ENCODE results near the gene DIS3. TPM values are rescaled to one million over a fixed set of nuclear protein-coding genes. Genes with fewer than 3 reads are reported as not detected.
A peak's percentile ranks its signal among the peaks of the same experiment; 100 is the strongest.
"Not testable (repeated sequence)": the region's sequence is repeated elsewhere in the genome, so short reads cannot be mapped to it uniquely, and the experiment has no call there.

Gene DIS3, protein sequence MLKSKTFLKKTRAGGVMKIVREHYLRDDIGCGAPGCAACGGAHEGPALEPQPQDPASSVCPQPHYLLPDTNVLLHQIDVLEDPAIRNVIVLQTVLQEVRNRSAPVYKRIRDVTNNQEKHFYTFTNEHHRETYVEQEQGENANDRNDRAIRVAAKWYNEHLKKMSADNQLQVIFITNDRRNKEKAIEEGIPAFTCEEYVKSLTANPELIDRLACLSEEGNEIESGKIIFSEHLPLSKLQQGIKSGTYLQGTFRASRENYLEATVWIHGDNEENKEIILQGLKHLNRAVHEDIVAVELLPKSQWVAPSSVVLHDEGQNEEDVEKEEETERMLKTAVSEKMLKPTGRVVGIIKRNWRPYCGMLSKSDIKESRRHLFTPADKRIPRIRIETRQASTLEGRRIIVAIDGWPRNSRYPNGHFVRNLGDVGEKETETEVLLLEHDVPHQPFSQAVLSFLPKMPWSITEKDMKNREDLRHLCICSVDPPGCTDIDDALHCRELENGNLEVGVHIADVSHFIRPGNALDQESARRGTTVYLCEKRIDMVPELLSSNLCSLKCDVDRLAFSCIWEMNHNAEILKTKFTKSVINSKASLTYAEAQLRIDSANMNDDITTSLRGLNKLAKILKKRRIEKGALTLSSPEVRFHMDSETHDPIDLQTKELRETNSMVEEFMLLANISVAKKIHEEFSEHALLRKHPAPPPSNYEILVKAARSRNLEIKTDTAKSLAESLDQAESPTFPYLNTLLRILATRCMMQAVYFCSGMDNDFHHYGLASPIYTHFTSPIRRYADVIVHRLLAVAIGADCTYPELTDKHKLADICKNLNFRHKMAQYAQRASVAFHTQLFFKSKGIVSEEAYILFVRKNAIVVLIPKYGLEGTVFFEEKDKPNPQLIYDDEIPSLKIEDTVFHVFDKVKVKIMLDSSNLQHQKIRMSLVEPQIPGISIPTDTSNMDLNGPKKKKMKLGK
- 10 to 100 TPM; 41.6 to 47.6 TPM for total RNA-seq

DNA sequence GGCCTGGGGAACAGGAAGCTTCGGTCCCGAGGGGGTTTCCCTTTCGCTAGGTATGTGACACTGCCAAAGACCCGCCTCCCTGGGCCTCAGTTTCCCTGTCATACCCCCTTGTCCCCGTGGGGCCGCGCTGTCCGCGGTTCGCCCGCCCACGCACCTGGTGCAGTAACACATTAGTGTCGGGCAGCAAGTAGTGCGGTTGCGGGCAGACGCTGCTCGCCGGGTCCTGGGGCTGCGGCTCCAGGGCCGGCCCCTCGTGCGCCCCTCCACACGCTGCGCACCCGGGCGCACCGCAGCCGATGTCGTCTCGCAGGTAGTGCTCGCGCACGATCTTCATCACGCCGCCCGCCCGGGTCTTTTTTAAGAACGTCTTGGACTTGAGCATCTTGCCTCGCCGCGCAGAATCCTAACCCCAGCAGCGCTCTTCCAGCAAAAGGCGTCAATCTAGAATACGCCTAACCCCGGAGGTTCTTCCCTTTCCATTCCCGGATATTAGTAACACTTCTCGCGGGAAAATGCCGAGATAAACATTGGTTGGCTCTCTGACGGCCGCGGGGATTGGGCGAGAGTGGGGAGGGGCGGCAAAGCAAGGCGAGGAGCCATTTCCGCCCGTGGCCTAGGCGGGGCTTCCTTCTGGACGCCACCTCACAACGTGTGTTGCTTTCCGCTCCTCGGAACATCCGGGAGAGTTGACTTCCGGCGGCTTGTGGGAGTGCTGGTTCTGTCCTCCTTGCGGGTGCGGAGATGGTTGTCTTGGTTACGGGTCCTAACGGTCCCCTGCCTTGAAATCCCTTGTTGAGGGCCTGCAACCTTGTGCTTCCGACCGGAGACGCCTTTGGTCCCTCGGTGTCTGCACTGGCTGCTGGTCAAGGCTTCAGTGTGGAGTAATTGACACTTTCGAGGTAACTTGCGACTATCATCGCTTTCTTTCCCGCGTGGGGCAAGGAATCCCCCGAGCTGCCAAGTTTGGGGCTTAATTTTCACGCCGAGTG, at the start of gene DIS3, which contains the start of gene PIBF1:
DIS3 (minus strand) TSS at position 450 of the 989 bp plus-strand sequence; CDS start at position 382, 68 bp downstream.
PIBF1 (plus strand) TSS at position 683 of the 989 bp plus-strand sequence. CDS start 1,337 bp downstream, outside the sequence.
- H3K27me3 Mint-ChIP-seq = no peaks in the 10 kb centered on the region
- peak; percentile 99 for ATAC-seq
- H3K9me3 Mint-ChIP-seq = no peaks in the 10 kb centered on the region
- H3K36me3 Mint-ChIP-seq = peaks cover 22% of the 10 kb centered on the region
- peak; percentile 99 for DNase-seq (ENCODE audit: low spot score)
- H3K4me3 Mint-ChIP-seq = peak within 1 kb of the TSS; percentile 95
- H3K27ac Mint-ChIP-seq = peak within 1 kb of the TSS; percentile 97 to 98
- H3K4me1 Mint-ChIP-seq (ENCODE audit: low read depth in 2 of 2) = peaks cover 41 to 52% of the 10 kb centered on the region in 2 donors

DNA sequence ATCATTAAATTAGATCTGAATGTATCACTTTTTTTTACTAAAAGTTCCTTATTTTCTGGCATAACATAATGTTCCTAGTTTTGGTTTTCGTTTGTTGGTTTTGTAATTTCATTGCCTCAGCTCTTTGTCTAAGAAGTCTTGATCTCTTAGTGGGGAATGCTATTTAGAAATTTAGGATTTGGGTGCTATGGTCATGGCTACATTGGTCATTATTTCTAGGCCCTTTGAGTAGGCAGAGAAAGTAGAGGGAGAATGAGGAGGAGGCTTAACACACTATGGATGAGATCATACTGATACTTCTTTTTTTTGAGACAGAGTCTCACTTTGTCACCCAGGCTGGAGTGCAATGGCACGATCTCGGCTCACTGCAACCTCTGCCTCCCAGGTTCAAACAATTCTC, 42.0 kb upstream of the DIS3 start:
- peaks cover 4 to 5% of the 10 kb centered on the region in 2 donors for H3K4me1 Mint-ChIP-seq (ENCODE audit: low read depth in 2 of 2)
- no peak overlapping the region for H3K4me3 Mint-ChIP-seq
- no peaks in the 10 kb centered on the region for H3K9me3 Mint-ChIP-seq
- no peak overlapping the region for H3K27ac Mint-ChIP-seq
- peaks cover 17% of the 10 kb centered on the region for H3K36me3 Mint-ChIP-seq
- DNase-seq (ENCODE audit: low spot score) (no peak), ATAC-seq (no peak)
- no peaks in the 10 kb centered on the region for H3K27me3 Mint-ChIP-seq

DNA sequence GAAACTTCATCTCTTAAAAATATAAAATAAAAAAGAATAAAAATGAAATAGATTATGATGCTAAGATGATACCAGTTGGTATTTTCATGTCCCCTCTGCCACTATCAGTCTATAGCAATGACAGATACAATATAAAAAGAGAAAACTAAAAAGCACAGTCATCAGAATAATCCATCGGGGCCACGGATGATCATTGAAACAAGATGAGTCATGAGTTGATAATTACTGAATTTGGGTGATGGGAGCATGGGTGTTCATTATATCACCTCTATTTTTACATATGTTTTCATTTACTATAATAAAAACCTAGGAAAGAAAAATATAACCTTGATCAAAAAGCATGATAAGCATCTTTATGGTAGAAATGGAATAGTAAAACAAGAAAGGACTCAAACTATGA, 41.4 kb upstream of the DIS3 start:
- Mint-ChIP-seq H3K4me1 (ENCODE audit: low read depth in 2 of 2) (peaks cover 0 to 5% of the 10 kb centered on the region in 2 donors), H3K27ac (no peak overlapping the region), H3K27me3 (no peaks in the 10 kb centered on the region), H3K4me3 (no peak overlapping the region), H3K36me3 (peaks cover 12% of the 10 kb centered on the region), H3K9me3 (no peaks in the 10 kb centered on the region)
- ATAC-seq = no peak
- no peak for DNase-seq (ENCODE audit: low spot score)

DNA sequence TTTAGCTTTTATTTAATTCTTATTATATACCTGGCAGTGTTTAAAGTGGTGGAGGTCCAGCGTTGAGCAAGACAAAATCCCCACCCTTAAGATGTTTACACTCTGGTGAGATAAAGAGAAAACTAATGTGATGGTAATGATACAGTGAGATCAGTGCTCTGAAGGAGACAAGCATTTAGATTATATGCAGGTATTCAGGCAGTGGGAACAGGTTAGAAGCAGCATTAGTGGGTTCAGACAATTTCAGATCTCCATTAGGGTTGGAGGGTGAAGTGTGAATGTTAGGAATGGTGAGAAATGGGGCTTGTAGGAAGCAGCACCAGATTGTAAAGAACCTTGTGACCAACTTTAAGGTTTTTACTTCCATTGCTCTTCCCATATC, 39.2 kb upstream of the DIS3 start:
- H3K27ac Mint-ChIP-seq = no peak overlapping the region
- H3K4me3 Mint-ChIP-seq = no peak overlapping the region
- H3K9me3 Mint-ChIP-seq = no peaks in the 10 kb centered on the region
- peaks cover 7% of the 10 kb centered on the region for H3K36me3 Mint-ChIP-seq
- ATAC-seq = no peak
- no peak for DNase-seq (ENCODE audit: low spot score)
- no peaks in the 10 kb centered on the region for H3K27me3 Mint-ChIP-seq
- H3K4me1 Mint-ChIP-seq (ENCODE audit: low read depth in 2 of 2) = peaks cover 0 to 5% of the 10 kb centered on the region in 2 donors

DNA sequence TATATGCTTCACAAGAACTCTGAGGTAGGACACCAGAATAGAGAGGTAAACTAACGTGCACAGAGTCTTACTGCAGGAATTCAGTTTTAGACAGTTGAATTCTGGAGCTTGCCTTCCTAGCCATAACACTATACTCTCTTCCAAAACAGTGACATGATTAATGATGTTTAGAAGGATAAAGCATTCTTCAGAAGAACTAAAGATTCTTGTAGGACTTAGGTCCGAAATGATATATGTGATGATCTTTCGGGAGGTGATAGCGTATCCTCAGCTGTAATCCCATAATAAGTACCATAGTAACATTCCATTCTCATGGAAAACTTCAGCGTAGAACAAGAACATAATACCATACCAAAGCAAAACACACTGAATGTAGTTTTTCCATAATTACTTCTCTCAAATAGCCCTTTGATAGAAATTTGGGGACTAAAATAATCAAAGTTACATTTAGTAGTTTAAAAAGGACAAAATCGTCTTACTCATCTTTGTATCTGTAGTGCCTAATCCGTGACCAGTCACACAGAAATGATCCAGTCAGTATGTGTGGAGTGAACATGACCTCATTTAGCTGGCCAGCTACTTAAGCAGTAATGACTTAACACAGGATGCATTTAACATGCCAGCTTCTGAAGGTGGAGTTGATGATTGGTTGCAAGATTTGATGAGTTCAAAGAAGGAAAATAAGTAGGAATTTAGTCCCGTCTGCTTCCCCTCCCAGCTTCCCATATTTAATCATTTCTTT, 38.6 kb upstream of the DIS3 start:
- H3K36me3 Mint-ChIP-seq = peaks cover 7% of the 10 kb centered on the region
- ATAC-seq (no peak), DNase-seq (ENCODE audit: low spot score) (no peak)

DNA sequence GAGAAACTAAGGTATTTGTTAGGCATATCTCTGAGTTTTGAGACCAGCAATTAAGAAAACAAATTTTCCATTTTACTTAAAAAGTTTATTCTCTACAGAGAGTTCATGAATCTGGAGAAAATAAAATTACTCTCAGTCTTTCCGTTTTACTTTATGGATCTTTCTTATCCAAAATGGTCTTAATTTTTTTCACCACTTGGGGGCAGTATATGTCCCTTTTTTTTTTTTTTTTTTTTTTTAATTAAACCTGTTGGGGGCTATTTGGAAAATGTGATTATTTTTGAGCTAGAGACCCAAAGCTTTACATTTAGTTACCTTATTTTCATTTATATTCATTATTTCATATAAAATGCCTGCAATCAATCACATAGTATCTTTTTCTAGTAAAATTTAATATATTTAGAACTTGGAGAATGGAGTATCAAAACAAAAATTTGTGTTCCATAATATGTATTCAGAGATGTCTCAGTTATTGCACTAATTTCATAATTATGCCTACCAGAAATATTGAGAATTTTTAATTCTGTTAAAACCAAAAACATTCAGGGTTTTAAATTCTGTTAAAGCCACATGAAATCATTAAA, 27.3 kb upstream of the DIS3 start:
- Mint-ChIP-seq H3K27ac (no peak overlapping the region), H3K4me3 (no peak overlapping the region), H3K9me3 (no peaks in the 10 kb centered on the region), H3K4me1 (ENCODE audit: low read depth in 2 of 2) (peaks cover 0 to 5% of the 10 kb centered on the region in 2 donors), H3K36me3 (peaks cover 5% of the 10 kb centered on the region), H3K27me3 (no peaks in the 10 kb centered on the region)
- ATAC-seq (no peak), DNase-seq (ENCODE audit: low spot score) (no peak)

More for the DNA sequence above, 38.6 kb upstream of the DIS3 start:
- Mint-ChIP-seq H3K27ac (no peak overlapping the region), H3K27me3 (no peaks in the 10 kb centered on the region), H3K9me3 (no peaks in the 10 kb centered on the region), H3K4me3 (no peak overlapping the region), H3K4me1 (ENCODE audit: low read depth in 2 of 2) (peaks cover 0 to 5% of the 10 kb centered on the region in 2 donors)

DNA sequence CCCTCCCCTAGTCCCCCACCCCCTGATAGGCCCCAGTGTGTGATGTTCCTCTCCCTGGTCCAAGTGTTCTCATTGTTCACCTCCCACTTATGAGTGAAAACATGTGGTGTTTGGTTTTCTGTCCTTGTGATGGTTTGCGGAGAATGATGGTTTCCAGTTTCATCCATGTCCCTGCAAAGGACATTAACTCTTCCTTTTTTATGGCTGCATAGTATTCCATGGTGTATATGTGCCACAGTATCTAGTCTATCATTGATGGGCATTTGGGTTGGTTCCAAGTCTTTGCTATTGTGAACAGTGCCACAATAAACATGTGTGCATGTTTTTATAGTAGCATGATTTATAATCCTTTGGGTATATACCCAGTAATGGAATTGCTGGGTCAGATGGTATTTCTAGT, 24.8 kb upstream of the DIS3 start:
- ATAC-seq; H3K4me3 Mint-ChIP-seq; DNase-seq (ENCODE audit: low spot score); H3K27me3 Mint-ChIP-seq; H3K9me3 Mint-ChIP-seq: not testable (repeated sequence)
- H3K36me3 Mint-ChIP-seq = peaks cover 10% of the 10 kb centered on the region
- H3K27ac Mint-ChIP-seq = peak overlapping the region in 1 of 2 donors; percentile 42
- H3K4me1 Mint-ChIP-seq (ENCODE audit: low read depth in 2 of 2) = peaks cover 7 to 11% of the 10 kb centered on the region in 2 donors

DNA sequence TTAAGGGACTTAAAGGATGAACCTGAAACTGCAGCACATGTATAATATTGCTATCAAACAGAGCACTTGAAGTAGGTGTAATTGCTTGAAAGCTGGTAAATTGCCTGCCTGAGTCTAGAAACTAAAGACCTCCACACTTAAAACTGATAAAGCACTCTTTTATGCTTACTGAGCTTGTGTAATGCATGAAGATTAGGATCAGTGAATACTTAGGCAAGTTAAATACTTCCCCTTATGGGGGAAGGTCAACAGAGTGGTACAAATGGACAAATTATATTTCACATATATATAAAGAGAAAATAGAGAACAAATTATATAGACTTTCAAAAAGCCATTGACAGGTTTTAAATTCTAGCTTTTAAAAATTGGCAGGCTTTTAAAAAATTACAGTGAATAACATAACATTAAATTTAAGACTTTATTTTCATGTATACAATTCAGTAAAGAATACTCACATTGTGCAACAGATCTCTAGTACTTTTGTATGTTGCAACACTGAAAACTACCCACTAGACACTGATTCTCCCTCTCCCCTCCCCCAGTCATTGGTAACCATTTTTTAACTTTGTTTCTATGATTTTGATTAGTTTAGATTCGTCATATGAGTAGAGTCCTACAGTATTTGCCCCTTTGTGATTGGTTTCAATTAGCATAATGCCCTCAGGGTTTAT, 24.1 kb upstream of the DIS3 start:
- peak overlapping the region in 1 of 2 donors; percentile 42 for H3K27ac Mint-ChIP-seq
- peaks cover 13% of the 10 kb centered on the region for H3K36me3 Mint-ChIP-seq
- peaks cover 8 to 11% of the 10 kb centered on the region in 2 donors for H3K4me1 Mint-ChIP-seq (ENCODE audit: low read depth in 2 of 2)
- no peak overlapping the region for H3K4me3 Mint-ChIP-seq
- H3K27me3 Mint-ChIP-seq = no peaks in the 10 kb centered on the region
- no peak for ATAC-seq
- no peaks in the 10 kb centered on the region for H3K9me3 Mint-ChIP-seq
- no peak for DNase-seq (ENCODE audit: low spot score)

DNA sequence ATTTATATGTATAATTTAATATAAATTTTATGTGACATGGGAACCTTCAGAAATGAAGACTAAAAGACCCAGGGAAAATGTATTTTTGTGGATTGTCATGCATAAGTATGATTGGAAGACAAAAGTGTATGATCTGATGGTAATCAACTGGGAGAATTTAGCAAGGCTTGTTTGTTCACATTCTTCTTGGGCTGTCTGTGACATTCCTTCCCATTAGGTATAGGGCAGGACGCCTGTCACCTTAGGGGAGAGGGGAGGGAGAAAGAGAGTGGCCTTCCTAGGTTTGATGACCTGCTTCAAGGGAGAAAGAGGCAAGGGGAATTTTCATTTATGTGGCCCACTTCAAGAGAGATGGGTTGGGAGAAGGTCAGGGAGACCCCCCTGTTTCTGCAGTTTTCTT, 22.6 kb upstream of the DIS3 start:
- Mint-ChIP-seq H3K27me3 (no peaks in the 10 kb centered on the region), H3K27ac (no peak overlapping the region), H3K4me3 (no peak overlapping the region), H3K4me1 (ENCODE audit: low read depth in 2 of 2) (peaks cover 11% of the 10 kb centered on the region in 2 donors), H3K9me3 (no peaks in the 10 kb centered on the region), H3K36me3 (peaks cover 15% of the 10 kb centered on the region)
- no peak for ATAC-seq
- DNase-seq (ENCODE audit: low spot score) = no peak

DNA sequence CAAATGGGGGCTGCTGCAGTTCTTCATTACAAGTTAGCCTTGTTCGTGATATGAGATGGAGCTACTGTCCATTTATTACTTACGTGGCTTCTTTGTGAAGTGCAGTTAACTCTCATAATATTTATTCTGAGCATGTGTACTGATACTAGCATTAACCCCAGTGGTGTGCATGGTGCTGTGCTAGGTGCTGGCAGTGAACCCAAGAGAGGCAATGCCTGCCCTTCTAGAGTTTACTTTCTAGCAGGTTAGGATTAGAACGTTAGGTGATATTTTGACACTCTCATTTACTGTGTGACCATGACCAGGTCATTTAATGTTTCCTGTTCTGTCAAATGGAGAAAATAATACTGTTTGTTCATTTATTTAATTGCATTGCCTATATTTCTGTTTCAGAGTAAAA, 17.1 kb upstream of the DIS3 start:
- H3K27ac Mint-ChIP-seq = no peak overlapping the region
- peaks cover 26% of the 10 kb centered on the region for H3K36me3 Mint-ChIP-seq
- H3K4me1 Mint-ChIP-seq (ENCODE audit: low read depth in 2 of 2) = peaks cover 11 to 14% of the 10 kb centered on the region in 2 donors
- no peaks in the 10 kb centered on the region for H3K27me3 Mint-ChIP-seq
- H3K4me3 Mint-ChIP-seq = no peak overlapping the region
- no peak for ATAC-seq
- DNase-seq (ENCODE audit: low spot score) = no peak
- peaks cover 3% of the 10 kb centered on the region for H3K9me3 Mint-ChIP-seq

DNA sequence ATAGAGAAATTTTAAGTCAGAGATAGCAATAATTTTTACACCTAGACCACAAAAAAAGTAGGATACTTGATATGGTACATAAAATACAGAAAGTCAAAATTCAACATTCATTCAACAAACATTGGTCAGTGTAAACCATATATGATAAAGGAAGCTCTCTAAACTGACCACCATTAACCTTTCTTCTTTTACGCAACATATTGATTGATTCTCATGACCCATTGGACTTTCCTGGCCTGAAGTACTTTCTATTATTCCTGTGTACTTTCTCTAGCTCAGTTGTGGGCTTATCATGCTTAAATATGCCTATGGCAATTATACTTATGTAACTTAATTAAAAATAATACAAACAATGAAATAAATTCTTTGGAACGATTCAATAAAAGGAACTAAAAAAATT, 10.9 kb upstream of the DIS3 start:
- peaks cover 6 to 17% of the 10 kb centered on the region in 2 donors for H3K4me1 Mint-ChIP-seq (ENCODE audit: low read depth in 2 of 2)
- no peak overlapping the region for H3K4me3 Mint-ChIP-seq
- H3K27ac Mint-ChIP-seq = no peak overlapping the region
- ATAC-seq (no peak), DNase-seq (ENCODE audit: low spot score) (no peak)
- H3K27me3 Mint-ChIP-seq = no peaks in the 10 kb centered on the region
- H3K36me3 Mint-ChIP-seq = peaks cover 22% of the 10 kb centered on the region
- H3K9me3 Mint-ChIP-seq = peaks cover 3% of the 10 kb centered on the region

DNA sequence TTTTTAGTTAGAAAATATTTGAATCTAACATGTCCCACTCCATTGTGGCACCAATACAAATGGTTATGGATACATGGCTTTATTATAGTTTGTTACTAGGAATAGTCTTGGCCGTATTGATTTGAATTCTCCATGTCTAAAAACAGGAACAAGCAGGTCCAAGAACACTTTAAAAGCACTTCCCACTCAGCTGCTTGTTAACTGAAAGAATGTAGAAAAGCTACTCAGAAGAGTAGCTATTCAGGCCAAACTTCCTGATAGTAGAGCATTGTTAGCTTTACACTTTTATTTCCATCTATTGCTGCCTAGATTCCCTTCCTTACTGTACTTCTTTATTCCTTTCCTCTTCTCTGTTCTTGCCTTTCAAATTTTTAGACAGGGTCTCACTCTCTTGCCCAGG, 7.1 kb upstream of the DIS3 start:
- Mint-ChIP-seq H3K4me3 (no peak overlapping the region), H3K9me3 (no peaks in the 10 kb centered on the region), H3K27ac (no peak overlapping the region), H3K4me1 (ENCODE audit: low read depth in 2 of 2) (peaks cover 20 to 23% of the 10 kb centered on the region in 2 donors), H3K36me3 (peaks cover 7% of the 10 kb centered on the region), H3K27me3 (no peaks in the 10 kb centered on the region)
- no peak for DNase-seq (ENCODE audit: low spot score)
- no peak for ATAC-seq

Measured in natural killer cell treated with Interleukin-12 subunit alpha and Interleukin-12 subunit beta and Interleukin-15 and Interleukin-18, amount 100 ng/mL, for 72 hours (primary cell).